GM19467 (cell line): ENCODE measurements around the gene ELOVL1.
"Not testable (repeated sequence)": the region's sequence is repeated elsewhere in the genome, so short reads cannot be mapped to it uniquely, and the experiment has no call there.

Experiments used
- ATAC-seq: cut with Tn5 transposase; IDR thresholded peaks from one replicate; pipeline ENCODE4 v1.9.1; 2021; ENCODE audit warnings: mild to moderate bottlenecking, moderate library complexity; ENCODE audit not compliant: unreplicated experiment

The ELOVL1 gene

GRCh38 chr1:43367904-43368645 is at the start of gene ELOVL1:
Gene ELOVL1 (minus strand): TSS chr1:43368011. CDS start chr1:43365609, 2,402 bp downstream.
- peak; percentile 66 for ATAC-seq

GRCh38 chr1:43415901-43416300 is 48.1 kb upstream of the ELOVL1 start:
- ATAC-seq, result no peak

- no peak for ATAC-seq
Measured at GRCh38 chr1:43414634-43415223, 46.9 kb upstream of the ELOVL1 start.

GRCh38 chr1:43413426-43413825 is 45.6 kb upstream of the ELOVL1 start:
- not testable (repeated sequence) for ATAC-seq

- no peak for ATAC-seq
Measured at GRCh38 chr1:43410571-43410970, 42.8 kb upstream of the ELOVL1 start.

- no peak for ATAC-seq
Measured at GRCh38 chr1:43405876-43406234, 38.0 kb upstream of the ELOVL1 start.

- ATAC-seq, result no peak
Measured at GRCh38 chr1:43405219-43405875, 37.5 kb upstream of the ELOVL1 start.

GRCh38 chr1:43404353-43404752 is 36.5 kb upstream of the ELOVL1 start:
- ATAC-seq, result no peak

GRCh38 chr1:43402089-43402865 is 34.5 kb upstream of the ELOVL1 start:
- no peak for ATAC-seq

- not testable (repeated sequence) for ATAC-seq
Measured at GRCh38 chr1:43400441-43400840, 32.6 kb upstream of the ELOVL1 start.

- ATAC-seq, result no peak
Measured at GRCh38 chr1:43398227-43398626, 30.4 kb upstream of the ELOVL1 start.

GRCh38 chr1:43396059-43396458 is 28.2 kb upstream of the ELOVL1 start:
- no peak for ATAC-seq

GRCh38 chr1:43395523-43395922 is 27.7 kb upstream of the ELOVL1 start:
- no peak for ATAC-seq

- ATAC-seq, result no peak
Measured at GRCh38 chr1:43392702-43393101, 24.9 kb upstream of the ELOVL1 start.

GRCh38 chr1:43389326-43390313 is 21.8 kb upstream of the ELOVL1 start, which contains the start of the genes MED8 and SZT2:
Gene MED8 (minus strand): TSS chr1:43389800. CDS start chr1:43389764, 36 bp downstream.
Gene SZT2 (plus strand): TSS chr1:43389899. CDS start chr1:43389969, 70 bp downstream.
- ATAC-seq, result peak; percentile 76

- no peak for ATAC-seq
Measured at GRCh38 chr1:43388613-43389012, 20.8 kb upstream of the ELOVL1 start.

GRCh38 chr1:43387976-43388599 is 20.3 kb upstream of the ELOVL1 start:
- ATAC-seq, result no peak

- ATAC-seq, result no peak
Measured at GRCh38 chr1:43386676-43387075, 18.9 kb upstream of the ELOVL1 start.

- no peak for ATAC-seq
Measured at GRCh38 chr1:43383449-43383848, 15.6 kb upstream of the ELOVL1 start.
